Rectal smooth muscle tissue (tissue), 1 donor: ENCODE data around the gene RTN4.
"Not testable (repeated sequence)": the region's sequence is repeated elsewhere in the genome, so short reads cannot be mapped to it uniquely, and the experiment has no call there.

ENCODE experiments used
- H3K27ac ChIP-seq: one replicate; pipeline ENCODE4 v1.7.0; 2013; ENCODE audit warnings: low read depth, low read length, inconsistent platforms
- H3K27me3 ChIP-seq: one replicate; pipeline ENCODE4 v1.7.0; 2013; ENCODE audit warnings: low read length; ENCODE audit not compliant: control insufficient read depth, insufficient read depth
- H3K36me3 ChIP-seq: one replicate; pipeline ENCODE4 v1.7.0; 2013; ENCODE audit warnings: low read length; ENCODE audit not compliant: control insufficient read depth, insufficient read depth
- H3K4me1 ChIP-seq: one replicate; pipeline ENCODE4 v1.7.0; 2013; ENCODE audit warnings: low read length; ENCODE audit not compliant: control insufficient read depth, insufficient read depth
- H3K4me3 ChIP-seq: one replicate; pipeline ENCODE4 v1.7.0; 2013; ENCODE audit warnings: low read length
- H3K9ac ChIP-seq: one replicate; pipeline ENCODE4 v1.7.0; 2013; ENCODE audit warnings: low read length

Gene RTN4

DNA sequence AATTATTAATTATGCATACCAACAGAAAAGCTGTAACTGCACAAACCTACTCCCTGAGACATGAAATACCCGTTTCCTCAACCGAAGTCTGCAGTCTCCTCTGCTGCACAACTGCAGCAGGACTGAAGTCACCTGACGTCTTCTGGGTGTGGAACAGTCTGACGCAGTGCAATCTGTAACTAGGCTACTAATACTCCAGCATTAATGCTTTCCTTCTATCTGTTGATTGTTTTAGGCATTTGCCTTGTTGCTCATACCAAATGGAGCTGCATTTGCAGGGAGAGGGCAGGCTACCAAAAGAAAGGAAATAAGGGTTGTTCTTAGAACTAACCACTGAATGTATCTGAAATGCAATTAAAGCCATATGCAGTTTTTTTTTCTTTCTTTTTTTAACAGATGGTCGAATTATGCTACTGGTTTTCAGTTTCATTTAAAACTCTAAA is 40.1 kb downstream of the RTN4 start:
- H3K27ac ChIP-seq, result peak overlapping the region; percentile 15
- H3K9ac ChIP-seq, result no peak overlapping the region

DNA sequence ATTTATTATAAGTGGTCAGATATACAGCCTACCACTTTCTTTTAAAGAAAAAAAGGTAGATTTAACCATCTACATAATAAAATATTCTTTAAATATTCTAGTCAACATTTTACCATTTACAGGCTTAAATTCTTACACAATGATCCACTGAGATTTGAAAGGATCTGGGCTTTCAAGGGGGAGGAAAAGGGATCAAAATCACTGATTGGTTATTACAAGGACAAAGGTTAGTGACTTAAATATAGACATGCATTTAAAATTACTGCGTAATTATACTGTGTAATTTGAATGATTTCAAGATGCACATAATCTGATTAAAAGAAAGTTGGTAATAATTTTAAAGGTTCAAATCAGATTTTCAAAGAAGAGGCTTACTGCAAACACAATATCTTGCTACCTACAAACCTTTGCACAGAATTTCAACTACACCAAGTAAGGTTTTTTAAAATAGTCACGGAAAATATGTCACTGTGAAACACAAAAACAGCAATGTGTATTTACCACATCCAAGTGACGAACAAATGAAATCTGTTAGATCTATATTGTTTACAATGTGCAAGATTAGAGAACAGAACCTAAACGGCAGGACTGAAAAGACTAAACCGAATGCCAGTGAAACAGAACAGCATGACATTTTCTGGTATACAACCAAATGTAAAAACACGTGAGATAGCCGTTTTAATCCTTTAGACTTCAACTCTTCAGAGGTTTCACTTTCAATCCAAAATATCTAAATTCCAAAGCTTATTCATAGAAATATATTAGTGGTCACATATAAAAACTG is 40.8 kb downstream of the RTN4 start:
- Histone ChIP-seq H3K4me3 (peak overlapping the region; percentile 64), H3K27me3 (no peaks in the 10 kb centered on the region), H3K36me3 (no peaks in the 10 kb centered on the region), H3K4me1 (peaks cover 27% of the 10 kb centered on the region), H3K9ac (no peak overlapping the region), H3K27ac (peak overlapping the region; percentile 15)

More for the DNA sequence above, 40.1 kb downstream of the RTN4 start:
- peak overlapping the region; percentile 64 for H3K4me3 ChIP-seq
- peaks cover 32% of the 10 kb centered on the region for H3K4me1 ChIP-seq
- no peaks in the 10 kb centered on the region for H3K27me3 ChIP-seq
- H3K36me3 ChIP-seq, result no peaks in the 10 kb centered on the region

GRCh38 chr2:55006306-55006705 is 43.9 kb downstream of the RTN4 start:
- H3K4me3 ChIP-seq, result no peak overlapping the region
- H3K27ac ChIP-seq, result no peak overlapping the region
- H3K4me1 ChIP-seq, result peaks cover 8% of the 10 kb centered on the region
- H3K36me3 ChIP-seq, result no peaks in the 10 kb centered on the region
- H3K9ac ChIP-seq, result no peak overlapping the region
- H3K27me3 ChIP-seq, result no peaks in the 10 kb centered on the region

GRCh38 chr2:55003706-55004639 is 46.3 kb downstream of the RTN4 start:
- H3K9ac ChIP-seq, result no peak overlapping the region
- H3K27ac ChIP-seq, result no peak overlapping the region
- H3K4me3 ChIP-seq, result no peak overlapping the region
- H3K4me1 ChIP-seq, result peaks cover 11% of the 10 kb centered on the region
- H3K27me3 ChIP-seq, result no peaks in the 10 kb centered on the region
- H3K36me3 ChIP-seq, result no peaks in the 10 kb centered on the region

DNA sequence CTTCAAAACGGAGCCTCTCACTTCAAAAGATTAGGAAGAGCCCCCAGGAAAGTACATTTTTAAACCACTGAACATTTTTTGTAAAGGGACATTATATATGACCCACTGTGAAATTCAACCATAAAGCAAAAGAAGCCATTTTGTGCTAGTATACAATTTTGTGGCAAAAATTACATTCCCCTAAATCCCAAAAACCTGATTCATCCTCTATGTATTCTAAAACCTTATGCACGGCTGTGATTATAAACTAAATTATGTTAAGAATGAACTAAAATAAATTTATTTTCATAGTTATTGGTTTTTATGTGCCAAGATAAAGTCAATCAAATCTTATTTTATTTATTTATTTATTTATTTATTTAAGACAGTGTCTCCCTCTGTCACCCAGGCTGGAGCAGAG is 48.5 kb downstream of the RTN4 start:
- H3K4me1 ChIP-seq, result peaks cover 9% of the 10 kb centered on the region
- no peak overlapping the region for H3K4me3 ChIP-seq
- H3K27ac ChIP-seq, result no peak overlapping the region
- no peaks in the 10 kb centered on the region for H3K36me3 ChIP-seq
- H3K9ac ChIP-seq, result no peak overlapping the region
- no peaks in the 10 kb centered on the region for H3K27me3 ChIP-seq

DNA sequence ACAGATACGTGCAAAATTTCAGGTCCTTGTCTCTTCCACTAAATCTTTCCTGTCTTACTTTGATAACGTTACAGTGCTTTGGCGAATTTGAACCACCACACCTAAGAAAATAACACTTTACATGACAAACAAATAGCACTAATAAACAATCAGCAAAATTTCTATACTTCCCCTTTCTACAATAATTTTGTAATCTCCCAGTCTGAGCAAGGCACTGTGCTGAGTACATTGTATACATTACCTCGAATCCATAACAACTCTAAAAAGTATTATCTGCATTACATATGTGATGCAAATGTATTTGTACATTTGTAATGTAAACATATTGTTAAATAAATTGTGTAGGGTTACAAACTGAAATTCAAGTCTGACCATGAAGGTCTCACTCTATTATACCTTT is 49.9 kb downstream of the RTN4 start:
- H3K4me3 ChIP-seq, result no peak overlapping the region
- H3K27ac ChIP-seq, result no peak overlapping the region
- H3K9ac ChIP-seq, result no peak overlapping the region
- no peaks in the 10 kb centered on the region for H3K27me3 ChIP-seq
- peaks cover 9% of the 10 kb centered on the region for H3K4me1 ChIP-seq
- H3K36me3 ChIP-seq, result no peaks in the 10 kb centered on the region

GRCh38 chr2:54999182-54999581 is 51.1 kb downstream of the RTN4 start:
- Histone ChIP-seq H3K27me3 (no peaks in the 10 kb centered on the region), H3K4me1 (peaks cover 12% of the 10 kb centered on the region), H3K4me3 (no peak overlapping the region), H3K36me3 (no peaks in the 10 kb centered on the region), H3K9ac (no peak overlapping the region), H3K27ac (no peak overlapping the region)

DNA sequence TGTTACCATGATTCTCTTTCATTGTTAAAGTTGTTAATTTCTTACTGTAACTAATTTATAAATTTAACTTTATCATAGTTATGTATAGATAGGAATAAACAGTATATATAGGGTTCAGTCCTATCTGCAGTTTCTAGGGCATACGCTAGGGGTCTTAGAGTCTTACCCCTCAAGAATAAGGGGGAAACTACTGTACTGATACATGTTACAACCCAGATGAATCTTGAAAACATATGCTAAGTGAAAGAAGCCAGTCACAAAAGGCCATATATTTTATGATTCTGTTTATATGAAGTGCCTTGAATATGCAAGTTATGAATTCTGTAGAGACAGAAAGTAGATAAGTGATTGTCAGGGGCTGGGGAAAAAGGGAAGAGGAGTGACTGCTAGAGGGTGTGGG is 52.4 kb downstream of the RTN4 start:
- H3K4me3 ChIP-seq, result no peak overlapping the region
- H3K27me3 ChIP-seq, result no peaks in the 10 kb centered on the region
- H3K9ac ChIP-seq, result no peak overlapping the region
- no peaks in the 10 kb centered on the region for H3K36me3 ChIP-seq
- H3K4me1 ChIP-seq, result peaks cover 18% of the 10 kb centered on the region
- H3K27ac ChIP-seq, result no peak overlapping the region

DNA sequence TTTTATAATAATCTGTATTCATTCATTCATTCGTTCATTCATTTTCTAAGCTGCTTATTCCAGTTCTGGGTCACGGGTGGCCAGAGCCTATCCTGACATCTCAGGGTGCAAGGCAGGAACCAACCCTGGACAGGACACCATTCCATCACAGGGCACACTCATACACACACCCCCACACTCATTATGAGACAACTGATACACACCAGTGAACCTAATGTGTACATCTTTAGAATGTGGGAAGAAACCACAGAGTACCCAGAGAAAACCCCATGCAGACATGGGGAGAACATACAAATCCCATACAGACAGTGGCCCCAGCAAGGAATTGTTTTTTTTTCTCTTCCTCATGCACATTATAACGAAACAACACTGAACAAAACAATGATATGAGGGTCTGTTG is 54.7 kb downstream of the RTN4 start:
- Histone ChIP-seq H3K27me3 (no peaks in the 10 kb centered on the region), H3K36me3 (no peaks in the 10 kb centered on the region), H3K9ac (no peak overlapping the region), H3K4me1 (peaks cover 18% of the 10 kb centered on the region), H3K27ac (no peak overlapping the region), H3K4me3 (no peak overlapping the region)

DNA sequence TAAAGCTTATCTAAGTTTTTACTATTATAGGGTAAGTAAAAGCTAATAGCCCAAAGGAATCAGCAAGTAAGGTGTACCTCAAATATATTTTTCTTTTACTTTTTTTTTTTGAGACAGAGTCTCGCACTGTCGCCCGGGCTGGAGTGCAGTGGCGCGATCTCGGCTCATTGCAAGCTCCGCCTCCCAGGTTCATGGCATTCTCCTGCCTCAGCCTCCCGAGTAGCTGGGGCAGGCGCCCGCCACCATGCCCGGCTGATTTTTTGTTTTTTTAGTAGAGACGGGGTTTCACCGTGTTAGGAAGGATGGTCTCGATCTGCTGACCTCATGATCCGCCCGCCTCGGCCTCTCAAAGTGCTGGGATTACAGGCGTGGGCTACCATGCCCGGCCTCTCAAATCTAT is 59.6 kb downstream of the RTN4 start:
- H3K4me1 ChIP-seq, result peaks cover 17% of the 10 kb centered on the region
- not testable (repeated sequence) for H3K27ac ChIP-seq

DNA sequence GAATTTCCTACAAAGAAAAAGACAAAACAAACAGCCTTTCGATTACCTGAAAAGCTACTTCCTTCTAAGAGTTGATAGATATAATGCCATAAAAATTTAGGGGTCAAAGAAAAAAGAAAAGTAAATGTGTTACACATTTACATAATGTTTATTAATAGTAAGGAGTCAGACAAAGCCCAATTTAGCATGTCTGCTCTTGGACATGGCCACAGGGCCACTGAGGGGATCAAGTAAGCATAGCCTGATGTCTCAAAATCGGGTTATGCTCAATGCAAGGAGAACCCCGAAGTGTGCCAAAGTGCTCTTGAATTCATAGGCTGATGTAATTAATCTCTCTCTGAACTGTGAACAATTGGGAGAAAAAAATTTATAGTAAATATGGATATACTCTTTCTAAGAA is 61.6 kb downstream of the RTN4 start:
- no peak overlapping the region for H3K4me3 ChIP-seq
- H3K27me3 ChIP-seq, result no peaks in the 10 kb centered on the region
- H3K36me3 ChIP-seq, result peaks cover 3% of the 10 kb centered on the region
- H3K4me1 ChIP-seq, result peaks cover 20% of the 10 kb centered on the region
- no peak overlapping the region for H3K27ac ChIP-seq
- H3K9ac ChIP-seq, result no peak overlapping the region

More for the DNA sequence above, 59.6 kb downstream of the RTN4 start:
- not testable (repeated sequence) for H3K9ac ChIP-seq, H3K36me3 ChIP-seq, H3K27me3 ChIP-seq, H3K4me3 ChIP-seq

DNA sequence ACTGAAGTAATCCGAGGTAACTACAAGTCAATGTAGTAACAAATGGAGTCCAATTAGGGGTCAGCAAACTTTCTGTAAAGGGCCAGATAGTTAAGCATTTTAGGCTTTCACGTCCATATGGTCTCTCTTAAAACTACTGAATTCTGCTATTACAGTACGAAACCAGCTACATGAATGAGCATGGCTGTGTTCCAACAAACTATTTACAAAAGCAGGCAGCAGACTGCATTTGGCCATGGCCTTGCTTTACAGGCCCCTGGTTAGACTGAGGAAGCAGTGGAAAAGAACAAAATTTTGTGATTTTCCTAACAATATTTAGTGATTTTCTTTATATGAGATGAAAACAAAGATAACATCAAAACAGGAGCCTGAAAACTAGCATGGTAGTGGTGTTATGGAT is 64.0 kb downstream of the RTN4 start:
- peaks cover 3% of the 10 kb centered on the region for H3K36me3 ChIP-seq
- H3K27ac ChIP-seq, result no peak overlapping the region
- H3K27me3 ChIP-seq, result no peaks in the 10 kb centered on the region
- peaks cover 19% of the 10 kb centered on the region for H3K4me1 ChIP-seq
- no peak overlapping the region for H3K4me3 ChIP-seq
- H3K9ac ChIP-seq, result no peak overlapping the region
